Sigmoid colon (tissue), 4 donors: ENCODE results near the gene TMPRSS6.

Experiments
- CTCF ChIP-seq, 4 experiments: fragments of 450-650 bp in 3 of 4; fragments of 200-600 bp in 1 of 4; IDR thresholded peaks; one replicate each; pipeline ENCODE4 v1.5.1; 2016 to 2019; ENCODE audit warnings: antibody characterized with exemption in 4 of 4, mild to moderate bottlenecking in 3 of 4, moderate library complexity in 2 of 4
- POLR2AphosphoS5 ChIP-seq, 4 donors: sonication (generic); formaldehyde crosslinking; IDR thresholded peaks; one replicate each; pipeline ENCODE4 v1.6.1; 2017; ENCODE audit warnings: antibody characterized with exemption in 4 of 4

DNA sequence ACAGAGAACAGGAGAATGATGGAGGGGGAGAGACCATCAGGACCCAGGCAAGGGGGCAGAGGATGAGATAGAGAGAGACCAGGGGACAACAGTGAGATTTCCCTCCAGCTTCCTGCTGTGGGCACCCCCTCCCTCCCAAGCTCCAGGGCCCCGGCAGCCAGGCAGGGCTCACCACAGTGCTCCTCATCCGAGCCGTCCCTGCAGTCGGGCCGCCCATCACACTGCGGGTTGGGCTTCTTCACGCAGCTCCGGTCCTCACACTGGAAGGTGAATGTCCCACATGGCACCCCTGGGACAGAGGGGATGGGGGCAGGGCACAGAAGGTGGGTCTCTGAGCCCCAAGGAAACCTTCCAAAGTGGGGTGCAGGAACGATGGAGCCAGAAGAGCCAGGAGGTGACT lies 38.8 kb downstream of the TMPRSS6 start:
- TF ChIP-seq POLR2AphosphoS5 (IDR thresholded peaks at IDR 0.05) = no peak
- TF ChIP-seq CTCF (IDR thresholded peaks at IDR 0.05) = no peak
